Activated CD4-positive, CD25-positive, alpha-beta regulatory T cell treated with anti-CD3 and anti-CD28 coated beads, Interleukin-2, amount 50 U/mL, for 24 hours (primary cell): Measurements from ENCODE around the gene ZNF296.
A peak's percentile ranks its signal among the peaks of the same experiment; 100 is the strongest.

Experiments
- ATAC-seq, 2 donors: fragments of 150-1000 bp; cut with Tn5 transposase; one replicate each; pipeline ENCODE4 v1.10.0; 2021; ENCODE audit warnings: mild to moderate bottlenecking in 1 of 2, moderate library complexity in 1 of 2

Gene ZNF296

GRCh38 chr19:45057444-45057843, 18.8 kb downstream of the ZNF296 start:
- no peak for ATAC-seq

DNA sequence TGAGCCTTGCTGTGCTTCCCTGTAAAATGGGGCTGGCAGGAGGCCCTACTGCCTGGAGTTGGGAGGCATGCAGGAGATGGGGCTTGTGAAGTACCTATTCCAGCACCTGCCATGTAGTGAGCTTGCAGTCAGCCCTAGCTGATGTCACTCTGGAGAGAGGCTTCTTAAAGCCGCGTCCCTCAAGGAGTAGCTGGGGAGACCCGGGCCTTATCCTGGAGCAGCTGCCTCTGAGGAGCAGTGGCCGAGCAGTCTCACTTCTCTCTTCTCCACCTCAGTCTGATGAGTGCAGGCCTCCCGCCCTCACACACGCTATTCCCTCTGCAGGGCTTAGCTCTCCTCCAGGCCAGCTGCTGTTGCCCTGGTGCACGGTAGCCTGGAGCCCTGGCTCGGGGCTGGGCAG, 19.4 kb downstream of the ZNF296 start:
- no peak for ATAC-seq

- ATAC-seq: no peak
These were observed 24.2 kb downstream of the ZNF296 start for GRCh38 chr19:45051929-45052579.

DNA sequence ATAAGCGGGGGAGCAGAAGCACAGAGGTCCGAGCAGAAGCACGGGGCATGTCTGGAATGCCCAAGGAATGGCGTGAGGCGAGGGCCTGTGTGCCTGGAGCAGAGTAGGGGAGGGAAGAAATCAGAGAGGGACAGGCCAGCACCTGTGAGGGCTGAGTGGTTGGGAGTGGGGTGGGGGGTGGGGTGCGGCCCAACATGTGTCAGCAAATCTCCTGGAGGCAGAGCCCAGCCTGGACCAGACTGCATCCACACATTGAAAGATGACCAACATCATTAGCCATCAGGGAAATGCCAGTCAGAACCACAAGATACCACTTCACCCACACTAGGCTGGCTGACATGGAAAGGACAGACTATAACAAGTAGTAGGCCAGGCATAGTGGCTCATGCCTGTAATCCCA, 26.2 kb downstream of the ZNF296 start:
- ATAC-seq: no peak

DNA sequence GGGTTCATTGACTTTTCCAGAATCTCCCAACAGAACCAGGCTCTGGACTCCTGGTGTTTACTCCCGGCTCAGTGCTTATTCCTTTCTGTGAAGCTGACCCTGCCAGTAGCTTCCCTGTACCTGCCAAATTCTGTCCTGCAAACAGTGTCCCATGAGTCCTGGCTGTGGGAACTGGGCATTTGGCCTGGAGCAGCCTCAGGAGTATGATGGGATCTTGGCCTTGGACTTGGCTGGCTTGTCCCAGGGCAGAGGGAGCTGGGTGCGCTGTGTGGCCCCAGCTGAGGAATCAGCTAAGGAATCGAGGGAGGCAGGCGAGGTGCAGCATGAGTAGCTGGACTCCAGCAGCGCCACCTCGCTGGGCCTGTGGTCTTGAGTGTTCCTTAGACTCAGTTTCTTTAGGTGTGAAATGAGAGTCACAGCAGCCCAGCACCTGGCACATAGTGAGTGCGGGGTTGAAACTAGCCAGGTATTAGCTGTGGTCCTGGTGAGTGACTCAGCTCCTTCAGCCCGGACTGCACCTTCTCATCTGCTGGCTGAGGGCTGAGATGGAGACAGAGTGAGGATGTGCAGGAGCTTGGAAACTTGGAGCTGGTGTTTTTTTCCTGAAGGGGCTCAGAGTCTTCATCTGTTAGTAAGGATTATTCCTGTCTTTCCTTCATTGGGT, 27.1 kb downstream of the ZNF296 start:
- peak in 1 of 2 donors; percentile 13 for ATAC-seq

- peak in 1 of 2 donors; percentile 55 for ATAC-seq
These were observed 29.0 kb downstream of the ZNF296 start for GRCh38 chr19:45047188-45047797.

- no peak for ATAC-seq
These were observed 29.9 kb downstream of the ZNF296 start for GRCh38 chr19:45046355-45046754.

GRCh38 chr19:45045671-45046353, 30.5 kb downstream of the ZNF296 start:
- no peak for ATAC-seq

- ATAC-seq: no peak
These were observed 35.2 kb downstream of the ZNF296 start for GRCh38 chr19:45041125-45041524.

GRCh38 chr19:45040059-45040771, 36.1 kb downstream of the ZNF296 start:
- ATAC-seq: no peak

DNA sequence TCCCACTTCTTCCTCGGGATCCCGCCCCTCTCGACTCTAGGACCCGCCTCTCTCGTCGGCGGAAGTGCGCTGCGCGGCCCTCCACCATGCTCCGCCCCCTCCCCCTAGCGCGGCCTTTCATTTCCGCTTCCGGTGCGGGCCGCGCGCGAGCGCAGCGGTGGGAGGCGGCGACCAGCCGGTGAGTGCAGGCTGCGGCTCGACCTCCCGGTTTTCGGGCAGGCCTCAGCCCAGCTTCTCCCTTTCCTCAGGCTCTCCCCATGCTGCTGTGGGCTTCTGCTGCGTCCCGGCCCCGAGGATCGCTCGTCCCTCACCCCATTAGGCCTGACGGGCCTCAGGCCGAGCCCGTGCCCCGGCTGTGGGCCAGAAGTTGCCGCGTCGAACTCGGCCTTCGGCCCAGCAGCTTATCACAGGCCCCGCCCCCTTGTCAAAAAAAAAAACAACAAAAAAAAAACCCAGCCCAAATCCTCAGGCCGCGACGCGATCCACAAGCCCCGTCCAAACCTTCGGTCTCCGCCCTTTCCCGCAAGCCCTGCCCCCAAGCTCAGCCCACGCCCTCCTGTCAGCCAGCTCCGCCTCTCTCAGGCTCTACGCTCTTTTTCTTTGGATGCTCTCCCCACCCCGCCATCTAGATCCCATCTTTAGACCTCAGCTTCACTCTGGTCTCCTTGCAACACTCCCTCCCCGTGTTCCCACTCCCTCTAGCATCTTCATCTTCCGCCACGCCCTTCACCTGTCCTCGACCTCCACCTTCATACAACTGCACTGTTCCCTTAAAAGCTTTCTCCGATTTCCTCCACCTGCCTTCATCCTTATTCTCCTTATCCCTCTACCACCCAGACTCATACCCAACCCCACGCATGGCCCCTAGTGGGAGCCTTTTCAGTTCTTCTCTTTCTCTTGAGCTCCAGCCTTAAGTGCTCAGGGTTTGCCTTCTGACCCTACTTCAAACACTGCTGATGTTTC, 37.1 kb downstream of the ZNF296 start, which contains the start of gene CLASRP:
CLASRP (plus strand) TSS at position 115 of the 963 bp plus-strand sequence. CDS start 1,168 bp downstream, outside the sequence.
- ATAC-seq: peak; percentile 97

DNA sequence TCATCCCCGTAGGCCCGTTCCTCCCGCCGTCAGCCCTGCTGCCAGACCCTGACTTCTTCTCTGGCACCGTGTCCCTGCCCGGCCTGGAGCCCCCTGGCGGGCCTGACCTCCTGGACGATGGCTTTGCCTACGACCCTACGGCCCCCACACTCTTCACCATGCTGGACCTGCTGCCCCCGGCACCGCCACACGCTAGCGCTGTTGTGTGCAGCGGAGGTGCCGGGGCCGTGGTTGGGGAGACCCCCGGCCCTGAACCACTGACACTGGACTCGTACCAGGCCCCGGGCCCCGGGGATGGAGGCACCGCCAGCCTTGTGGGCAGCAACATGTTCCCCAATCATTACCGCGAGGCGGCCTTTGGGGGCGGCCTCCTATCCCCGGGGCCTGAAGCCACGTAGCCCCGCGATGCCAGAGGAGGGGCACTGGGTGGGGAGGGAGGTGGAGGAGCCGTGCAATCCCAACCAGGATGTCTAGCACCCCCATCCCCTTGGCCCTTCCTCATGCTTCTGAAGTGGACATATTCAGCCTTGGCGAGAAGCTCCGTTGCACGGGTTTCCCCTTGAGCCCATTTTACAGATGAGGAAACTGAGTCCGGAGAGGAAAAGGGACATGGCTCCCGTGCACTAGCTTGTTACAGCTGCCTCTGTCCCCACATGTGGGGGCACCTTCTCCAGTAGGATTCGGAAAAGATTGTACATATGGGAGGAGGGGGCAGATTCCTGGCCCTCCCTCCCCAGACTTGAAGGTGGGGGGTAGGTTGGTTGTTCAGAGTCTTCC, 38.7 kb downstream of the ZNF296 start:
- no peak for ATAC-seq

DNA sequence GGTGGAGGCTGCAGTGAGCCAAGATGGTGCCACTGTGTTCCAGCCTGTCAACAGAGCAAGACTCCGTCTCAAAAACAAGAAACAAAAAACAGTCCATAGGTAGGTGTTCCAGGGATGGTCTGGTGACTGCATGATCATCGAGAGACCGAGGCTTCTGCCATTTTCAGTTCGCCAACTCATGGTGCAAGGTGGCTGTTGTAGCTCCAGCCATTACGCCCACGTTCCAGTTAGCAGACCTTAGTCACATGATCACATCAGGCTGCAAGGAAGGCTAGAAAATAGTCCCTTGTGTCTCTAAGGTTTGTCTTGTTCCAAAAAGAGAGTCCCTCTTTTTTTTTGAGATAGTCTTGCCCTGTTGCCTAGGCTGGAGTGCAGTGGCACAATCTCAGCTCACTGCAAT, 40.5 kb downstream of the ZNF296 start:
- no peak for ATAC-seq

GRCh38 chr19:45032421-45032820, 43.9 kb downstream of the ZNF296 start:
- no peak for ATAC-seq

GRCh38 chr19:45030825-45031224, 45.5 kb downstream of the ZNF296 start:
- ATAC-seq: no peak

DNA sequence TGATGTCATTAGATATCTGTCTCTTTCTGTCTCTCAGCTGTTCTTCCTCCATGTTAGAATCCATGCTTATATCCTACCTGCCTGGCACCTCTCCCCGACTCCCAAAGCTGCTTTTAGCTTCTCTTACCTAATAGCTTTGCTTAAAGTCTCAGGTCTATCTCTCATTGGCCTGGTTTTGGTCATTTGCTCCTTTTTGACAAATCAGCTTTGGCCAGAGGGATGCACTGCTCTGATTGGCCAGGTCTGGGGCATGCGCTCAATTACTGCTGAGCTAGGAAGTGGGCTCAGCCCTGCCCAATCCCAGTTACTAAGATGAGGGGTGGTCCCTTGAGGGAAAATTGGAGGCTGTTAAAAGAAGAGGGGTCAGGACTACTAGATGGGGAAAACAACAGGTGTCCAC, 48.9 kb downstream of the ZNF296 start:
- no peak for ATAC-seq

GRCh38 chr19:45025264-45025663, 51.0 kb downstream of the ZNF296 start:
- ATAC-seq: no peak

GRCh38 chr19:45023048-45023447, 53.2 kb downstream of the ZNF296 start:
- no peak for ATAC-seq

- ATAC-seq: no peak
These were observed 54.3 kb downstream of the ZNF296 start for GRCh38 chr19:45021971-45022370.
